HepG2 (cell line): ENCODE measurements around the gene TRIM54. TPM values are rescaled to one million over a fixed set of nuclear protein-coding genes. Genes with fewer than 3 reads are reported as not detected.

Experiments used
- ATAC-seq: fragments of 200-7000 bp; cut with Tn5 transposase; 3 replicates; pipeline ENCODE4 v1.9.1; 2020; ENCODE audit warnings: mild to moderate bottlenecking, moderate library complexity
- BruUV-seq: library from RNA; stranded (reverse); fragments of 400-500 nt; replicated peaks from 2 replicates; lab custom pipeline; 2021; lab: Mats Ljungman, UMichigan
- CTCF ChIA-PET: fragments of 300-600 bp; formaldehyde crosslinking; extraction: SDS; loops from one replicate; lab custom pipeline; 2021; ENCODE audit warnings: low total read pairs, inconsistent platforms, low intra/inter-chr PET ratio; lab: Yijun Ruan, JAX
- POLR2A ChIA-PET: fragments of 350-600 bp; sonication (Branson Sonifier 250); formaldehyde crosslinking; loops from one replicate; lab custom pipeline; 2020; ENCODE audit warnings: antibody characterized with exemption, inconsistent platforms; lab: Yijun Ruan, JAX
- DNase-seq: peaks from one replicate; pipeline ENCODE4 v3.0.0-alpha.2; 2015; ENCODE audit warnings: low spot score
- FAIRE-seq: peaks from 3 replicates; lab custom pipeline; 2011; peaks lifted over from hg19 to GRCh38; lab: Jason Lieb, UNC
- H2AFZ ChIP-seq: one replicate; pipeline ENCODE4 v1.6.1; 2011; ENCODE audit warnings: low read length, inconsistent platforms
- H3K27ac ChIP-seq: fragments of 300-600 bp; 3 replicates; pipeline ENCODE4 v1.8.0; 2011; ENCODE audit warnings: mixed run types, mild to moderate bottlenecking, mixed read lengths, low read length, inconsistent platforms; ENCODE audit not compliant: insufficient read depth; ENCODE audit errors: extremely low read length
- H3K27me3 ChIP-seq, 2 experiments: fragments of 200-600 bp in 1 of 2; 2 replicates in 1 of 2; 3 replicates in 1 of 2; pipeline versions ENCODE4 v1.6.0 to v1.8.0; 2011; ENCODE audit warnings: low read length in 2 of 2, mild to moderate bottlenecking in 2 of 2, moderate library complexity in 2 of 2, inconsistent platforms in 1 of 2; ENCODE audit not compliant: insufficient read depth in 2 of 2, control insufficient read depth in 1 of 2
- H3K36me3 ChIP-seq, 2 experiments: fragments of 200-600 bp in 1 of 2; replicated peaks in 1 of 2; 2 replicates in 1 of 2; 3 replicates in 1 of 2; pipeline versions ENCODE4 v1.5.1 to v1.8.0; 2011; ENCODE audit warnings: low read length in 2 of 2, inconsistent platforms in 1 of 2; ENCODE audit not compliant: insufficient read depth in 2 of 2, control insufficient read depth in 1 of 2
- H3K4me1 ChIP-seq: 2 replicates; pipeline ENCODE4 v1.5.1; 2012; ENCODE audit warnings: low read length, inconsistent platforms; ENCODE audit not compliant: insufficient read depth
- H3K4me2 ChIP-seq: 2 replicates; pipeline ENCODE4 v1.6.0; 2011; ENCODE audit warnings: low read depth, low read length, inconsistent platforms
- H3K4me3 ChIP-seq, 3 experiments: fragments of 200-600 bp in 1 of 3; sonication (generic), shearing (Covaris generic) in 1 of 3; replicated peaks in 1 of 3; 2 replicates each; pipeline ENCODE4 v1.5.1; 2011 to 2016; ENCODE audit warnings: low read length in 3 of 3, inconsistent platforms in 2 of 3, low read depth in 2 of 3, mild to moderate bottlenecking in 2 of 3, control low read depth in 1 of 3, mixed read lengths in 1 of 3; ENCODE audit not compliant: insufficient read depth in 1 of 3
- H3K79me2 ChIP-seq: one replicate; pipeline ENCODE4 v1.6.1; 2011; ENCODE audit warnings: low read length, inconsistent platforms; ENCODE audit not compliant: insufficient read depth
- H3K9ac ChIP-seq: 2 replicates; pipeline ENCODE4 v1.6.0; 2011; ENCODE audit warnings: mild to moderate bottlenecking, low read depth, low read length, inconsistent platforms; ENCODE audit not compliant: insufficient read depth
- H3K9me3 ChIP-seq: 2 replicates; pipeline ENCODE4 v1.5.1; 2012; ENCODE audit warnings: mild to moderate bottlenecking, low read length
- H4K20me1 ChIP-seq: 2 replicates; pipeline ENCODE4 v1.6.0; 2011; ENCODE audit warnings: inconsistent platforms, mild to moderate bottlenecking, low read length, moderate library complexity; ENCODE audit not compliant: insufficient read depth
- GLI4 ChIP-seq: sonication (generic); formaldehyde crosslinking; IDR thresholded peaks from 2 replicates; pipeline ENCODE4 v1.5.1; 2020; ENCODE audit warnings: missing genetic modification reagents, mild to moderate bottlenecking, moderate library complexity, borderline replicate concordance
- HDAC1 ChIP-seq: sonication (generic); formaldehyde crosslinking; IDR thresholded peaks from 2 replicates; pipeline ENCODE4 v1.5.1; 2020; ENCODE audit warnings: mild to moderate bottlenecking, missing genetic modification reagents
- IRF2 ChIP-seq: IDR thresholded peaks from 2 replicates; pipeline ENCODE4 v1.6.1; 2018; ENCODE audit warnings: missing genetic modification reagents, missing compliant biosample characterization
- KDM1A ChIP-seq: IDR thresholded peaks from 2 replicates; pipeline ENCODE4 v1.6.1; 2016; ENCODE audit warnings: missing compliant biosample characterization
- KDM3A ChIP-seq: IDR thresholded peaks from 2 replicates; pipeline ENCODE4 v1.6.1; 2018; ENCODE audit warnings: low read depth, missing compliant biosample characterization
- PITX1 ChIP-seq: sonication (generic); formaldehyde crosslinking; IDR thresholded peaks from 2 replicates; pipeline ENCODE4 v1.5.1; 2020; ENCODE audit warnings: mild to moderate bottlenecking, missing genetic modification reagents
- PLRG1 ChIP-seq: fragments of 450-650 bp; conservative IDR thresholded peaks from 2 replicates; pipeline ENCODE4 v1.6.1; 2016
- RAD51 ChIP-seq: fragments of 450-650 bp; IDR thresholded peaks from 2 replicates; pipeline ENCODE4 v1.6.1; 2016; ENCODE audit warnings: borderline replicate concordance
- WGBS: methylation state at CpG from one replicate; pipeline ENCODE4 v1.1.6; 2017; ENCODE audit warnings: low lambda C conversion rate; 5-methylcytosine and 5-hydroxymethylcytosine counted together
- in situ Hi-C: cut with HindIII; loops from 2 replicates; pipeline ENCODE4 v1.10.0; 2017; ENCODE audit warnings: low pct_unique_long_range_greater_than_20kb; ENCODE audit not compliant: extremely low pct_ligation_motif_present
- intact Hi-C: fragments of 100-400 bp; cut with micrococcal nuclease; formaldehyde crosslinking; loops from one replicate; pipeline ENCODE4 v1.10.0; 2022; ENCODE audit not compliant: unreplicated experiment
- polyA plus RNA-seq, 8 experiments: library from polyadenylated mRNA; depleted of rRNA in 3 of 8; stranded (reverse) in 7 of 8; unstranded in 1 of 8; fragments of >200 nt; fragmentation: Illumina TruSeq in 4 of 8; extraction: Trizol in 4 of 8; gene quantifications; 2 replicates each; pipeline versions ENCODE4 v1.2.1 to v1.2.3, GENCODE V29; 2011 to 2016; ENCODE audit warnings: low read depth in 4 of 8, missing spikeins in 1 of 8, mixed read lengths in 1 of 8; ENCODE audit not compliant: insufficient read depth in 1 of 8
- total RNA-seq, 5 experiments: library from RNA; depleted of rRNA; stranded (reverse); fragments of >200 nt; fragmentation: Illumina TruSeq; extraction: Trizol; gene quantifications; 2 replicates each; pipeline ENCODE4 v1.2.3, GENCODE V29; 2016; ENCODE audit warnings: low read depth in 1 of 5
- TF ChIP-seq, protein P1 (sequence below): sonication (generic); formaldehyde crosslinking; IDR thresholded peaks from 2 replicates; pipeline ENCODE4 v1.8.1; 2023; ENCODE audit warnings: mild to moderate bottlenecking, missing genetic modification reagents
- TF ChIP-seq, protein P2 (sequence below): sonication (generic); formaldehyde crosslinking; IDR thresholded peaks from 2 replicates; pipeline ENCODE4 v1.4.0; 2020; ENCODE audit warnings: mild to moderate bottlenecking, missing genetic modification reagents
- TF ChIP-seq, protein P3 (sequence below): IDR thresholded peaks from 2 replicates; pipeline ENCODE4 v1.6.1; 2016; ENCODE audit warnings: mild to moderate bottlenecking, missing biosample characterization, missing genetic modification reagents
- TF ChIP-seq, protein P4 (sequence below): sonication (generic); formaldehyde crosslinking; IDR thresholded peaks from 2 replicates; pipeline ENCODE4 v1.4.0; 2020; ENCODE audit warnings: low read depth, mild to moderate bottlenecking, missing genetic modification reagents
- TF ChIP-seq, protein P5 (sequence below): sonication (generic); formaldehyde crosslinking; IDR thresholded peaks from 2 replicates; pipeline ENCODE4 v1.4.0; 2020; ENCODE audit warnings: missing genetic modification reagents, mild to moderate bottlenecking, borderline replicate concordance
- TF ChIP-seq, protein P6 (sequence below): IDR thresholded peaks from 2 replicates; pipeline ENCODE4 v1.6.1; 2018; ENCODE audit warnings: missing genetic modification reagents

The TRIM54 gene
- total and polyA plus RNA-seq, 2 of the 13 experiments (the other 11 are each of a cell fraction or from before 2014, with no cell fraction given) = 0.07 to 0.13 TPM

DNA sequence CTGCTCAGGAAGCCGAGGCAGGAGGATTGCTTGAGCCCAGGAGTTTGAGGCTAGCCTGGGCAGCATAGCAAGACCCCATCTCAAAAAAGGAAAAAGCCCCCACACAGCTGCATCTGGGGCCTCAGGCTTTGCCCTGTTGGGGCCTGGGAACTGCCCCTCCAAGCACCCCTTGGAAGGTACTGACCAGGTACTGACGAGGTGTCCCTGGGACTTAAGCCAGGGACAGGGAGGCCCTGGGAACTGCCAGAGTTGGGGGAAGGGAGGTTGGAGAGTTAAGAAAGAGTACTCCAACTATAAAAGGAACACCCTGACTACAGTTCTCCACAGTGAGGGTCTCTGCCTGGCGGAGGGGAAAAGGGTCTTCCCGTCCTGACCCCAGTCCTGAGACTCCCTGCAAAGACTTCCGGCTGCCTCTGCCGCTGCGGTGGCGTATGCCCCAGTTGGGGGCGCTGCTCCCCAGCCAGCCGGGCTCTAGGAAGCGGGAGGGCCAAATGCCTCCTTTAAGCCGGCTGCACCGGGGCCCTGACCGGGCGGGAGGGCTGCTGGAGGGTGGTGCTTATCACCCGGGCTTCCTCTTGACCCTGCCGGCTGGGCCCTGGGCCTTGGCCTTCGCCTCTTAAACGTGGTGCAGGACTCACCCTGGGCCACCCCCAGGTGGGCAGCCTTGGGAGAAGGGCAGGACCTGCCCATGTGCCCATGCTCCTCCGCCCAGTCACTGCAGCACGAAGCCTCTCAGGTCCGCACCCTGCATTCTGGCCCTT, 32.2 kb upstream of the TRIM54 start:
- WGBS = 2% methylated on average over 14 of the region's 22 CpGs
- TF ChIP-seq KDM1A (CRISPR knock-in tag) (no peak), PLRG1 (no peak), GLI4 (peak; percentile 62; the same call in 1 of the 2 replicates), PITX1 (CRISPR knock-in tag) (peak; percentile 82), KDM3A (CRISPR knock-in tag) (peak; percentile 79; the same call in 1 of the 2 replicates), RAD51 (no peak), HDAC1 (CRISPR knock-in tag) (no peak), IRF2 (peak; percentile 41; the same call in 1 of the 2 replicates)
- TF ChIP-seq, protein P1, sequence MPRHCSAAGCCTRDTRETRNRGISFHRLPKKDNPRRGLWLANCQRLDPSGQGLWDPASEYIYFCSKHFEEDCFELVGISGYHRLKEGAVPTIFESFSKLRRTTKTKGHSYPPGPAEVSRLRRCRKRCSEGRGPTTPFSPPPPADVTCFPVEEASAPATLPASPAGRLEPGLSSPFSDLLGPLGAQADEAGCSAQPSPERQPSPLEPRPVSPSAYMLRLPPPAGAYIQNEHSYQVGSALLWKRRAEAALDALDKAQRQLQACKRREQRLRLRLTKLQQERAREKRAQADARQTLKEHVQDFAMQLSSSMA = no peak
- TF ChIP-seq, protein P2, sequence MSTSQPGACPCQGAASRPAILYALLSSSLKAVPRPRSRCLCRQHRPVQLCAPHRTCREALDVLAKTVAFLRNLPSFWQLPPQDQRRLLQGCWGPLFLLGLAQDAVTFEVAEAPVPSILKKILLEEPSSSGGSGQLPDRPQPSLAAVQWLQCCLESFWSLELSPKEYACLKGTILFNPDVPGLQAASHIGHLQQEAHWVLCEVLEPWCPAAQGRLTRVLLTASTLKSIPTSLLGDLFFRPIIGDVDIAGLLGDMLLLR (CRISPR knock-in tag) = peak; percentile 42; the same call in 1 of the 2 replicates
- TF ChIP-seq, protein P3, sequence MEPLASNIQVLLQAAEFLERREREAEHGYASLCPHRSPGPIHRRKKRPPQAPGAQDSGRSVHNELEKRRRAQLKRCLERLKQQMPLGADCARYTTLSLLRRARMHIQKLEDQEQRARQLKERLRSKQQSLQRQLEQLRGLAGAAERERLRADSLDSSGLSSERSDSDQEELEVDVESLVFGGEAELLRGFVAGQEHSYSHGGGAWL (CRISPR knock-in tag) = peak; percentile 49; the same call in 1 of the 2 replicates
- TF ChIP-seq, protein P4, sequence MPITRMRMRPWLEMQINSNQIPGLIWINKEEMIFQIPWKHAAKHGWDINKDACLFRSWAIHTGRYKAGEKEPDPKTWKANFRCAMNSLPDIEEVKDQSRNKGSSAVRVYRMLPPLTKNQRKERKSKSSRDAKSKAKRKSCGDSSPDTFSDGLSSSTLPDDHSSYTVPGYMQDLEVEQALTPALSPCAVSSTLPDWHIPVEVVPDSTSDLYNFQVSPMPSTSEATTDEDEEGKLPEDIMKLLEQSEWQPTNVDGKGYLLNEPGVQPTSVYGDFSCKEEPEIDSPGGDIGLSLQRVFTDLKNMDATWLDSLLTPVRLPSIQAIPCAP (CRISPR knock-in tag) = no peak
- TF ChIP-seq, protein P5, sequence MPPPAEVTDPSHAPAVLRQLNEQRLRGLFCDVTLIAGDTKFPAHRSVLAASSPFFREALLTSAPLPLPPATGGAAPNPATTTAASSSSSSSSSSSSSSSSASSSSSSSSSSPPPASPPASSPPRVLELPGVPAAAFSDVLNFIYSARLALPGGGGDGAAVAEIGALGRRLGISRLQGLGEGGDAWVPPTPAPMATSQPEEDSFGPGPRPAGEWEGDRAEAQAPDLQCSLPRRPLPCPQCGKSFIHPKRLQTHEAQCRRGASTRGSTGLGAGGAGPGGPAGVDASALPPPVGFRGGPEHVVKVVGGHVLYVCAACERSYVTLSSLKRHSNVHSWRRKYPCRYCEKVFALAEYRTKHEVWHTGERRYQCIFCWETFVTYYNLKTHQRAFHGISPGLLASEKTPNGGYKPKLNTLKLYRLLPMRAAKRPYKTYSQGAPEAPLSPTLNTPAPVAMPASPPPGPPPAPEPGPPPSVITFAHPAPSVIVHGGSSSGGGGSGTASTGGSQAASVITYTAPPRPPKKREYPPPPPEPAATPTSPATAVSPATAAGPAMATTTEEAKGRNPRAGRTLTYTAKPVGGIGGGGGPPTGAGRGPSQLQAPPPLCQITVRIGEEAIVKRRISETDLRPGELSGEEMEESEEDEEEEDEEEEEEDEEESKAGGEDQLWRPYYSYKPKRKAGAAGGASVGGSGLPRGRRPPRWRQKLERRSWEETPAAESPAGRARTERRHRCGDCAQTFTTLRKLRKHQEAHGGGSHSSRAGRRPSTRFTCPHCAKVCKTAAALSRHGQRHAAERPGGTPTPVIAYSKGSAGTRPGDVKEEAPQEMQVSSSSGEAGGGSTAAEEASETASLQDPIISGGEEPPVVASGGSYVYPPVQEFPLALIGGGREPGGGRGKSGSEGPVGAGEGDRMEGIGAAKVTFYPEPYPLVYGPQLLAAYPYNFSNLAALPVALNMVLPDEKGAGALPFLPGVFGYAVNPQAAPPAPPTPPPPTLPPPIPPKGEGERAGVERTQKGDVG (CRISPR knock-in tag) = no peak
- TF ChIP-seq, protein P6, sequence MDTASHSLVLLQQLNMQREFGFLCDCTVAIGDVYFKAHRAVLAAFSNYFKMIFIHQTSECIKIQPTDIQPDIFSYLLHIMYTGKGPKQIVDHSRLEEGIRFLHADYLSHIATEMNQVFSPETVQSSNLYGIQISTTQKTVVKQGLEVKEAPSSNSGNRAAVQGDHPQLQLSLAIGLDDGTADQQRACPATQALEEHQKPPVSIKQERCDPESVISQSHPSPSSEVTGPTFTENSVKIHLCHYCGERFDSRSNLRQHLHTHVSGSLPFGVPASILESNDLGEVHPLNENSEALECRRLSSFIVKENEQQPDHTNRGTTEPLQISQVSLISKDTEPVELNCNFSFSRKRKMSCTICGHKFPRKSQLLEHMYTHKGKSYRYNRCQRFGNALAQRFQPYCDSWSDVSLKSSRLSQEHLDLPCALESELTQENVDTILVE = peak; percentile 66; the same call in 1 of the 2 replicates

More for the DNA sequence above, 32.2 kb upstream of the TRIM54 start:
- DNase-seq (peak; percentile 68), ATAC-seq (peak; percentile 87), FAIRE-seq (peak; percentile 43)
- peaks cover 25% of the 10 kb centered on the region for H3K4me1 ChIP-seq
- no peaks in the 10 kb centered on the region for H4K20me1 ChIP-seq
- peaks cover 0 to 13% of the 10 kb centered on the region in 2 experiments; a peak in 3 of 5 replicates for H3K27me3 ChIP-seq
- H3K9me3 ChIP-seq = no peaks in the 10 kb centered on the region
- H3K27ac ChIP-seq = no peak overlapping the region
- POLR2A ChIA-PET = interaction anchor here (0.9 to 2.1 kb wide), 6 partner anchors 10 to 169 kb away, joined by 3 to 6 read pairs (median 3); no protein-coding TSS in a partner anchor
- H3K79me2 ChIP-seq = no peaks in the 10 kb centered on the region
- H3K9ac ChIP-seq = peak overlapping the region; percentile 66
- no TSS peak for BruUV-seq
- peak overlapping the region; percentile 85 for H2AFZ ChIP-seq
- peak overlapping the region; percentile 94 for H3K4me2 ChIP-seq
- in situ Hi-C loops = no loop called here
- H3K36me3 ChIP-seq = no peaks in the 10 kb centered on the region
- intact Hi-C loops = loop anchor here (1.0 to 10.0 kb wide), 3 partner anchors 30 to 125 kb away; partner anchors contain the start of genes EIF2B4 and SNX17
- peak overlapping the region; percentile 30 to 70 (median 31) for H3K4me3 ChIP-seq
- CTCF ChIA-PET = interaction anchor here (1.9 to 3.6 kb wide), 3 partner anchors 15 to 53 kb away, joined by 7 to 38 read pairs (median 22); no protein-coding TSS in a partner anchor
